Choroid plexus epithelial cell (primary cell): ENCODE results near the gene GDF7.

ENCODE experiments used
- DNase-seq: peaks from one replicate; pipeline ENCODE4 v3.0.0-alpha.2; 2010; ENCODE audit warnings: low read depth
- H3K4me3 ChIP-seq: 2 replicates; pipeline ENCODE4 v1.5.1; 2011; ENCODE audit warnings: low read depth, mild to moderate bottlenecking, control low read depth, low read length, moderate library complexity
- TF ChIP-seq, protein P1 (sequence below): conservative IDR thresholded peaks from 2 replicates; pipeline ENCODE4 v1.5.1; 2011; ENCODE audit warnings: low read depth, mild to moderate bottlenecking, control low read depth, inconsistent platforms, low read length, moderate library complexity

GDF7 gene

DNA sequence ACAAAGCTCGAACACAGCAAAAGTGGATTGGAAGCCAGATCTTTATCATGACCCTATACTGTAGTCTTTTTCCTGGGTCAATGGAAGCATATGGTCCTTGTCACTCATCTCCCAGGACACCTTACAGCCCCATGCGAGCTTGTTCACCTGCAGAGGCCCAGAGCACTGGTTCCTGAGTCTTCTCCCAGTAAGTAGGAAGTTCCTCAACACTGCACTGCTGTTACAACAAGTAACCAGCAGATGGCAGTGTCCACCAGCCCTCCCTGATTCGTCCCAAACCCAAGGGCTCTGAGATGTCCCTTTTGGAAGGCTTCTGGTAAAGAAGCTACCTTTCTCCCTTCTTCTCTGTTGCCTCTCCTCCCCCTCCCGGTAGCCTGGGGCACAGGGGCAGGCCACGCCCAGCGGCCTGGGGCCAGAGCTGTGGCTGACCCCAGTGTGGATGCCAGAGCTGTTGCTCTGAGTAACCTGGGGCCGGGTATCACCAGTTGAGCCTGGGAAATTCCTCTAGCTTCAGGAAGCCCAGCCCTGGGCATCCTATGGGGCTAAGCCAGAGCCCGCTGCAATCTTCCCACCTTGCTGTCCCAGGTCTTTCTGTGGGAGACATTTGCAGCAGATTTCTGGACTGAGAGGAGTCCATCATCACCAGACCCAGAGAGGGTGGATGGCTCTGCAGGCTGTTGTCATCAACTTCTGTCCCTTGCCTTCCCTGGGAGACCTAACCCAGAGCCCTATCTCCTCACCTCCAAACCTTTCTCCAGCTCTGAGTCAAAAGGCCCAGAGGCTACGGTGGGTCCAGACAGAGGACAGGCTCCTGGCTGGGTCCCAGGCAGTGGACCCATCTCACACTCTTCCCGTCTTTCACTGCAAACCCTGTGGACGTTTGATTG lies 5.3 kb upstream of the GDF7 start:
- peak; percentile 87 for DNase-seq
- TF ChIP-seq, protein P1, sequence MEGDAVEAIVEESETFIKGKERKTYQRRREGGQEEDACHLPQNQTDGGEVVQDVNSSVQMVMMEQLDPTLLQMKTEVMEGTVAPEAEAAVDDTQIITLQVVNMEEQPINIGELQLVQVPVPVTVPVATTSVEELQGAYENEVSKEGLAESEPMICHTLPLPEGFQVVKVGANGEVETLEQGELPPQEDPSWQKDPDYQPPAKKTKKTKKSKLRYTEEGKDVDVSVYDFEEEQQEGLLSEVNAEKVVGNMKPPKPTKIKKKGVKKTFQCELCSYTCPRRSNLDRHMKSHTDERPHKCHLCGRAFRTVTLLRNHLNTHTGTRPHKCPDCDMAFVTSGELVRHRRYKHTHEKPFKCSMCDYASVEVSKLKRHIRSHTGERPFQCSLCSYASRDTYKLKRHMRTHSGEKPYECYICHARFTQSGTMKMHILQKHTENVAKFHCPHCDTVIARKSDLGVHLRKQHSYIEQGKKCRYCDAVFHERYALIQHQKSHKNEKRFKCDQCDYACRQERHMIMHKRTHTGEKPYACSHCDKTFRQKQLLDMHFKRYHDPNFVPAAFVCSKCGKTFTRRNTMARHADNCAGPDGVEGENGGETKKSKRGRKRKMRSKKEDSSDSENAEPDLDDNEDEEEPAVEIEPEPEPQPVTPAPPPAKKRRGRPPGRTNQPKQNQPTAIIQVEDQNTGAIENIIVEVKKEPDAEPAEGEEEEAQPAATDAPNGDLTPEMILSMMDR, result peak; percentile 100
- no peak overlapping the region for H3K4me3 ChIP-seq

GRCh38 chr2:20662308-20662937 lies 4.5 kb upstream of the GDF7 start:
- TF ChIP-seq, protein P1, result no peak
- no peak for DNase-seq
- H3K4me3 ChIP-seq, result no peak overlapping the region

- TF ChIP-seq, protein P1, result no peak
- DNase-seq, result no peak
- H3K4me3 ChIP-seq, result no peak overlapping the region
Measured at GRCh38 chr2:20663196-20664070, 3.5 kb upstream of the GDF7 start.

- H3K4me3 ChIP-seq, result no peak overlapping the region
- no peak for DNase-seq
- TF ChIP-seq, protein P1, result no peak
Measured at GRCh38 chr2:20664071-20664390, 2.9 kb upstream of the GDF7 start.

- DNase-seq, result no peak
- H3K4me3 ChIP-seq, result no peak overlapping the region
- TF ChIP-seq, protein P1, result no peak
Measured at GRCh38 chr2:20664431-20665242, 2.3 kb upstream of the GDF7 start.

DNA sequence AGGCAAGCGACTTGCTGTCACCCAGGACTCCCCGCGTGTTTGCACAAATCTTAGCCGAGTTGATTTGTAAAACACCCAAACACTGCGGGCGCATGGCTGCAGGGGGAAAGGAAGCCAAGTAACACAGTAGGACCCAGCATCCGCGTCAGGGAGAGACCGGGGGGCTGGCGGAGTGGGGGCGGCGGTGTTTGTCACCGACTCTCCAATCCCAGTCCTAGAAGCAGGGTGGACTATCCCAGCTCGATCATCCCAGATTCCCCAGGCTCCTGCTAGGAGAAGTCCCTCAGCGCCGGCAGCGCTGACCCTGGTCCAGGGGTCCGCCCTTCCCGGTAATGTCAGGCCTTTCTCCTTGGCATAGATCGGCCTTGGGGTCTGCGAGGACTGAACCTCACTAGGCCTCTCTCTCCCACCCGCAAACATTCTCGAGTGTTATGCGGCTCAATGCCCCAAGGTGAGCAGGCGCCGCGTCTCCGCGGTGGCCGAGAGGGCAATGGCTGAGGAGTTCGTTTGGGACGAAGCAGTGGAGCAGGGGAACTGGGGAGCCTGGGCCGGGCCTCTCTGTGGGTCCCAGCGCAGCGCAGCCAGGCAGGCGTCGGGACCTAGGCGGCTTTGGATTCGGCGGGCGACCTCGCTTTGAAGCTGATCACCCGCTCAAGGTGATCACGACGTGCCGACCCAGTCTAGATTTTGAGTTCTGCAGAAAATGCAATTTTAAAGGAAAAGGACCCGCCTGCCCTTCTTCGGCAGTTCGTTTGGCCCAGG lies 1.5 kb upstream of the GDF7 start:
- no peak for DNase-seq
- H3K4me3 ChIP-seq, result no peak overlapping the region
- TF ChIP-seq, protein P1, result no peak
